SU-DHL-6 (cell line): ENCODE measurements around the gene WNT1.

Experiments used
- H2AFZ ChIP-seq: fragments of 200-600 bp; sonication (generic); 2 replicates; pipeline ENCODE4 v1.6.1; 2014; ENCODE audit warnings: low read depth, mild to moderate bottlenecking, moderate library complexity, mixed read lengths, antibody characterized with exemption, low read length; ENCODE audit not compliant: severe bottlenecking
- H3F3A ChIP-seq: fragments of 200-600 bp; shearing (Covaris generic); 2 replicates; pipeline ENCODE4 v1.6.0; 2016; ENCODE audit warnings: antibody characterized with exemption, mild to moderate bottlenecking; ENCODE audit not compliant: insufficient read depth
- H3K27ac ChIP-seq: fragments of 200-600 bp; sonication (generic); 2 replicates; pipeline ENCODE4 v1.5.1; 2016; ENCODE audit warnings: low read depth, mild to moderate bottlenecking, low read length, moderate library complexity, mixed read lengths
- H3K27me3 ChIP-seq: fragments of 200-600 bp; sonication (generic), shearing (Covaris generic); 2 replicates; pipeline ENCODE4 v1.6.0; 2014; ENCODE audit warnings: mild to moderate bottlenecking, low read length
- H3K36me3 ChIP-seq: fragments of 200-600 bp; sonication (generic); 2 replicates; pipeline ENCODE4 v1.6.1; 2014; ENCODE audit warnings: mild to moderate bottlenecking, low read length, mixed read lengths
- H3K4me2 ChIP-seq: fragments of 300-600, 200-600 bp; shearing (Covaris generic), sonication (generic); 2 replicates; pipeline ENCODE4 v1.6.0; 2014; ENCODE audit warnings: low read length, low read depth, mild to moderate bottlenecking; ENCODE audit not compliant: poor library complexity, severe bottlenecking
- H3K4me3 ChIP-seq: fragments of 200-600 bp; sonication (generic); 2 replicates; pipeline ENCODE4 v1.5.1; 2014; ENCODE audit warnings: antibody characterized with exemption, low read length, mild to moderate bottlenecking, mixed read lengths; ENCODE audit not compliant: insufficient read depth, poor library complexity, severe bottlenecking
- H3K79me2 ChIP-seq: fragments of 200-600 bp; sonication (generic); 2 replicates; pipeline ENCODE4 v1.6.1; 2014; ENCODE audit warnings: mild to moderate bottlenecking, low read length, moderate library complexity; ENCODE audit not compliant: insufficient read depth
- H3K9ac ChIP-seq: fragments of 200-600 bp; sonication (generic); 2 replicates; pipeline ENCODE4 v1.7.0; 2014; ENCODE audit warnings: mild to moderate bottlenecking, low read length
- H3K9me2 ChIP-seq: fragments of 200-600 bp; sonication (generic); replicated peaks from 2 replicates; pipeline ENCODE4 v1.6.1; 2014; ENCODE audit warnings: low read length; ENCODE audit not compliant: insufficient read depth
- H3K9me3 ChIP-seq: fragments of 200-600 bp; sonication (generic); 2 replicates; pipeline ENCODE4 v1.6.1; 2014; ENCODE audit warnings: low read length, mixed read lengths; ENCODE audit not compliant: insufficient read depth
- H4K20me1 ChIP-seq: fragments of 200-600 bp; sonication (generic); 2 replicates; pipeline ENCODE4 v1.6.1; 2014; ENCODE audit warnings: low read depth, mild to moderate bottlenecking, antibody characterized with exemption, low read length, moderate library complexity, mixed read lengths
- EZH2phosphoT487 ChIP-seq: fragments of 200-600 bp; sonication (generic), shearing (Covaris generic); conservative IDR thresholded peaks from 2 replicates; pipeline ENCODE4 v1.6.1; 2018; ENCODE audit warnings: mild to moderate bottlenecking, antibody characterized with exemption, low read length, moderate library complexity, mixed read lengths
- TF ChIP-seq, protein P1 (sequence below): fragments of 200-600 bp; sonication (generic); IDR thresholded peaks from one replicate; pipeline ENCODE4 v1.5.1; 2017; ENCODE audit warnings: antibody characterized with exemption, mild to moderate bottlenecking, low read length, moderate library complexity; ENCODE audit not compliant: insufficient read depth, poor library complexity, severe bottlenecking

The WNT1 gene

GRCh38 chr12:48969833-48970701 lies 8.1 kb upstream of the WNT1 start:
- no peak overlapping the region for H2AFZ ChIP-seq
- H3F3A ChIP-seq, result no peaks in the 10 kb centered on the region
- no peaks in the 10 kb centered on the region for H4K20me1 ChIP-seq
- no peaks in the 10 kb centered on the region for H3K9me2 ChIP-seq
- H3K4me3 ChIP-seq, result no peak overlapping the region
- TF ChIP-seq, protein P1, sequence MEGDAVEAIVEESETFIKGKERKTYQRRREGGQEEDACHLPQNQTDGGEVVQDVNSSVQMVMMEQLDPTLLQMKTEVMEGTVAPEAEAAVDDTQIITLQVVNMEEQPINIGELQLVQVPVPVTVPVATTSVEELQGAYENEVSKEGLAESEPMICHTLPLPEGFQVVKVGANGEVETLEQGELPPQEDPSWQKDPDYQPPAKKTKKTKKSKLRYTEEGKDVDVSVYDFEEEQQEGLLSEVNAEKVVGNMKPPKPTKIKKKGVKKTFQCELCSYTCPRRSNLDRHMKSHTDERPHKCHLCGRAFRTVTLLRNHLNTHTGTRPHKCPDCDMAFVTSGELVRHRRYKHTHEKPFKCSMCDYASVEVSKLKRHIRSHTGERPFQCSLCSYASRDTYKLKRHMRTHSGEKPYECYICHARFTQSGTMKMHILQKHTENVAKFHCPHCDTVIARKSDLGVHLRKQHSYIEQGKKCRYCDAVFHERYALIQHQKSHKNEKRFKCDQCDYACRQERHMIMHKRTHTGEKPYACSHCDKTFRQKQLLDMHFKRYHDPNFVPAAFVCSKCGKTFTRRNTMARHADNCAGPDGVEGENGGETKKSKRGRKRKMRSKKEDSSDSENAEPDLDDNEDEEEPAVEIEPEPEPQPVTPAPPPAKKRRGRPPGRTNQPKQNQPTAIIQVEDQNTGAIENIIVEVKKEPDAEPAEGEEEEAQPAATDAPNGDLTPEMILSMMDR, result no peak
- no peak for TF ChIP-seq EZH2phosphoT487
- H3K79me2 ChIP-seq, result no peaks in the 10 kb centered on the region
- H3K27me3 ChIP-seq, result no peaks in the 10 kb centered on the region
- H3K9me3 ChIP-seq, result no peaks in the 10 kb centered on the region
- H3K9ac ChIP-seq, result no peak overlapping the region
- H3K27ac ChIP-seq, result no peak overlapping the region
- no peaks in the 10 kb centered on the region for H3K36me3 ChIP-seq
- no peak overlapping the region for H3K4me2 ChIP-seq

DNA sequence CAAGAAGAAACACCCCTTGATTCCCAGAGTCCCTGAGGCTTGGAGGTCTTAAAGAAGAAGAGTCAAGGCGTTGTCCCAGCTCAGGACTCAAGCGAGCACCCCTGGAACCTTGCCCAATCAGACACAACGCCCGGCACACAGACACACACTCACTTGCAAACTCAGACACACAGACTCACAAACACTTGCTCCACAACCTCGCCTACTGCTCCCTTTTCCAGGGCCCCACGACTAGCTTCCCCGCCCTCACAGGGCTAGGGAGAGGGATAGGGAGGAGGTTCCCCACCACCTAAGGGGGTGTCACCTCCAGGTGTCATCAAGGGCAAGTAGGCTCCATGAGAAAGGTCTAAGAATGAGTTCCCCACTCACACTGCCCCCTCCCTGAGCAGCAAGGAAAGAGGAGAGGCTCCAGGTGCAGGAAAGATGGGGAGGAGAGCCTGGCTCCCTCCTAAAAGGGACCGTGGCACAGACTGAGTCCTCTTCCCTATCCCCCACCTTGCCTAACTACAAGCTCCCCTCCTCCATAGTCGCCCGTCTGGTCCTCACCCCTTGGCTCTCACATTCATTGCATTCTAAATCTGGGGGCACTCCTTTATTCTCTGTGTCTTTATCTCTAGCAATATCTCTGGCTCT lies 7.3 kb upstream of the WNT1 start:
- no peak overlapping the region for H2AFZ ChIP-seq
- no peaks in the 10 kb centered on the region for H3F3A ChIP-seq
- no peak overlapping the region for H3K4me3 ChIP-seq
- no peaks in the 10 kb centered on the region for H3K36me3 ChIP-seq
- no peaks in the 10 kb centered on the region for H3K27me3 ChIP-seq
- H3K9me2 ChIP-seq, result no peaks in the 10 kb centered on the region
- H3K4me2 ChIP-seq, result no peak overlapping the region
- no peaks in the 10 kb centered on the region for H3K9me3 ChIP-seq
- H3K27ac ChIP-seq, result no peak overlapping the region
- no peaks in the 10 kb centered on the region for H3K79me2 ChIP-seq
- no peak overlapping the region for H3K9ac ChIP-seq
- H4K20me1 ChIP-seq, result no peaks in the 10 kb centered on the region
- no peak for TF ChIP-seq EZH2phosphoT487
- TF ChIP-seq, protein P1, result no peak

DNA sequence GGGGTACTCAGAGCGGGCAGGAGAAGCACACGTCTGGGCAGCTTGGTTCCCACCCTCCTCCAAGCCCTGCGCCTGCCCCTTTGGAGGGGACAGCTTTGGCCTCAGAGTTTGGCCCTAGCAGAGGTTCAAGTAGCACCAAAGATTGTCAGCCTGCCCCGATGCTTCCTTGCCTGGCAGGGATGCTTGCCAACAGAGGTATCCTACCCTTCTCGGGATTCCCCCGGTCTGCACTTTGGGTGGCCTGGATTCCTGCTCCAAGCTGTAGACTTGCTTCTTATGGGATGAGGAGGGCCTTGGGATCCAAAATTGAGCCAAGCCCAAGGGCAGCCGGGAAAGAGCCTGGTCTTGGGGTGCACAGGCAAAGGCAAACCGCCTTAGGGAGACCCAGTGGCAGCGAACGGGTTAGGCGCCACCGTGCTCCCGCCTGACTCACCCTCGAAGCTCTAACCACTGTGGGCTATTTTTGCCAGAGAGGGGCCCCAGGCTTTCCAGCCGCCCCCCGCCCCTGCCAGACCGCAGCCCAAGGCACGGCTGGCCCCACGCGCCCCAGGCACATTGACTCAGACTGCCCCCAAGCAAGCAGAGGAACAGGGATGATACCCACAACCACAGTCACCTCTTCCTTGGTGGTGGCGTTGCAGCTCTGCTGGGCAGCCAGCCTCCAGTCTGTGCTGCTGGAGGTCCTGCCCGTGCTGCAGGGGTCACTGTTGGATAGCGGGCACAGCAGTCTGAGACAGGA lies 5.7 kb upstream of the WNT1 start:
- no peaks in the 10 kb centered on the region for H3K27me3 ChIP-seq
- H2AFZ ChIP-seq, result no peak overlapping the region
- no peak overlapping the region for H3K4me3 ChIP-seq
- H3K9me2 ChIP-seq, result no peaks in the 10 kb centered on the region
- H3F3A ChIP-seq, result no peaks in the 10 kb centered on the region
- no peak overlapping the region for H3K4me2 ChIP-seq
- no peak overlapping the region for H3K27ac ChIP-seq
- TF ChIP-seq, protein P1, result no peak
- no peak for TF ChIP-seq EZH2phosphoT487
- no peaks in the 10 kb centered on the region for H4K20me1 ChIP-seq
- H3K36me3 ChIP-seq, result no peaks in the 10 kb centered on the region
- H3K79me2 ChIP-seq, result no peaks in the 10 kb centered on the region
- no peaks in the 10 kb centered on the region for H3K9me3 ChIP-seq
- no peak overlapping the region for H3K9ac ChIP-seq
